GM19438 (cell line): Measurements from ENCODE around the gene LOXL1.

Source experiments
- ATAC-seq: cut with Tn5 transposase; IDR thresholded peaks from one replicate; pipeline ENCODE4 v1.9.1; 2021; ENCODE audit warnings: low read depth; ENCODE audit not compliant: unreplicated experiment

LOXL1 gene, protein sequence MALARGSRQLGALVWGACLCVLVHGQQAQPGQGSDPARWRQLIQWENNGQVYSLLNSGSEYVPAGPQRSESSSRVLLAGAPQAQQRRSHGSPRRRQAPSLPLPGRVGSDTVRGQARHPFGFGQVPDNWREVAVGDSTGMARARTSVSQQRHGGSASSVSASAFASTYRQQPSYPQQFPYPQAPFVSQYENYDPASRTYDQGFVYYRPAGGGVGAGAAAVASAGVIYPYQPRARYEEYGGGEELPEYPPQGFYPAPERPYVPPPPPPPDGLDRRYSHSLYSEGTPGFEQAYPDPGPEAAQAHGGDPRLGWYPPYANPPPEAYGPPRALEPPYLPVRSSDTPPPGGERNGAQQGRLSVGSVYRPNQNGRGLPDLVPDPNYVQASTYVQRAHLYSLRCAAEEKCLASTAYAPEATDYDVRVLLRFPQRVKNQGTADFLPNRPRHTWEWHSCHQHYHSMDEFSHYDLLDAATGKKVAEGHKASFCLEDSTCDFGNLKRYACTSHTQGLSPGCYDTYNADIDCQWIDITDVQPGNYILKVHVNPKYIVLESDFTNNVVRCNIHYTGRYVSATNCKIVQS

DNA sequence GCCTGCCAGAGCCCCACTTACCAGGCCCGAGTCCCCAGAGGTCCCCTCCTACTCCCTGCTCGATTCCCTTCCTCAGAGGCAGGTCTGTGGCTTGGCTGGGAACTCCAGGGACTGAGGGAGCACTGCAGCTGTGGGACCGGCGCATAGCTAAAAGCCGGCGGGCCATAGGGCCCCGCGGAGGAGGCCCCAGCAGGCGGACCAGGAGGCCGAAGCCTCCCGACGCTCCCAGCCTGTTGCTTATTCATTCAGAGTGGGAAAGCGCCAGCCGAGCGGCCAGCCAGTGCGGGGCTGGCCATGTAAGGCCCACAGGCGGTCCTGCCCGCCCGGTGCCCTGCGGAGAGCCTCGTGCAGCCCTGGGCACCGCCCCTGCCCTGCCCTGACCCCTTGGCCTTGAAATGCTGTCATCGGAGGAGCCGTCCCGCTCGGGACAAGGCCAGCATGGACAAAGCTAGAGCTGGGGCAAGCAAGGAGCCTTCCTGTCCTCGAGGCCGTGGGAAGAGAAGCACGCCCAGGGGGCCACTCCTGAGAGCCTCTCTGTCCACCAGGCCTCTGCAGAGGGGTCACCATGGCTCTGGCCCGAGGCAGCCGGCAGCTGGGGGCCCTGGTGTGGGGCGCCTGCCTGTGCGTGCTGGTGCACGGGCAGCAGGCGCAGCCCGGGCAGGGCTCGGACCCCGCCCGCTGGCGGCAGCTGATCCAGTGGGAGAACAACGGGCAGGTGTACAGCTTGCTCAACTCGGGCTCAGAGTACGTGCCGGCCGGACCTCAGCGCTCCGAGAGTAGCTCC lies at the start of gene LOXL1:
Gene LOXL1 (plus strand): TSS at position 244 of the 784 bp plus-strand sequence. CDS start 322 bp downstream, at position 566.
- no peak for ATAC-seq

DNA sequence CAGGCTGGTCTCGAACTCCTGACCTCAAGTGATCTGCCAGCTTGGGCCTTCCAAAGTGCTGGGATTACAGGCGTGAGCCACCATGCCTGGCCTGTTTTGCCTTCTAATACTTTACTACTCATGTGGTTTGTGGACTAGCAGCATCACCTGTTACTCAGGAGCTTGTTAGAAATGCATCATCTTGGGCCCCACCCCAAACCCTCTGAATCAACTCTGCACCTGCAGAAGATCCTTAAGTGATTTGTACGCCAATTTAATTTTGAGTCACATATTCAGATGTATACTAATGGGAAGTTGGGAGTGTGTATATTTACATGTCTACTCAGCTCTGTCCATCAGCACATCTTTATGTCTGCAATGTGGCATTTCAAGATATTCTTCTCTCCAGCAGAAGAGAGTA lies 46.8 kb upstream of the LOXL1 start:
- ATAC-seq, result no peak

DNA sequence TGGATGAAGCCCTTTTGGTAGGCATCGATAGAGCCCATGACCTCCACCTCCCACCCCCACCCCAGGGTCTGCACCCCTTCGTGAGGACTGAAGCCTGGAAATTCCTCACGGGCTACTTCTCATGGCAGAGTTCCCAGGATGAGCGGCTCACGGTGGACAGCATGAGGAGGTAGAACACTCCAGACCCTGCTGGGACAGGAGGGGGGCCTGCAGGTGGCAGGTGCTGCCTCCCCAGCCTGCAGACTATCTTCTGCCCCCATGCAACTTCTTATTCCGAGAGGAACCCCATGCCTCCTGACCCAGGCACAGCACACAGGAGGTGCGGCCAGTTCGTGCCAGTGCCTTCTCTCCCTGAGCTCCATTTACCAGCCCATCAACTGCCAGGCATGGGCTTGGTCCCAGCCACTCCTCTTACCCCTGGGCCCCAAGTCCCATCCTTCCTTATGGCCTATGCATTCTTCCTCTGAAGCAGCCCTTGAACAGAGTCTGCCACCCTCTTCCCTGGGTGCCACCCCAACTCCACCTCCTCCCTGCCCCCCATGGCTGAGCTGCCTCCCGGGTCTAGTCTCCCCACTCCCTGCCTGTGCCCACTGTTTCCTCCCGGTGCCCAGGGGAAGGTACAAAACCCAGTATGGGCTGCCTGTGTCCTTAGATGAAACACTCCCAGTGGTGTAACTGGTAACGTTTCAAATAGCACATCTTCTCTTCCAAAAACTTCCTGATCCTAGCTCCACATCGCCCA lies 44.5 kb upstream of the LOXL1 start:
- ATAC-seq, result no peak

DNA sequence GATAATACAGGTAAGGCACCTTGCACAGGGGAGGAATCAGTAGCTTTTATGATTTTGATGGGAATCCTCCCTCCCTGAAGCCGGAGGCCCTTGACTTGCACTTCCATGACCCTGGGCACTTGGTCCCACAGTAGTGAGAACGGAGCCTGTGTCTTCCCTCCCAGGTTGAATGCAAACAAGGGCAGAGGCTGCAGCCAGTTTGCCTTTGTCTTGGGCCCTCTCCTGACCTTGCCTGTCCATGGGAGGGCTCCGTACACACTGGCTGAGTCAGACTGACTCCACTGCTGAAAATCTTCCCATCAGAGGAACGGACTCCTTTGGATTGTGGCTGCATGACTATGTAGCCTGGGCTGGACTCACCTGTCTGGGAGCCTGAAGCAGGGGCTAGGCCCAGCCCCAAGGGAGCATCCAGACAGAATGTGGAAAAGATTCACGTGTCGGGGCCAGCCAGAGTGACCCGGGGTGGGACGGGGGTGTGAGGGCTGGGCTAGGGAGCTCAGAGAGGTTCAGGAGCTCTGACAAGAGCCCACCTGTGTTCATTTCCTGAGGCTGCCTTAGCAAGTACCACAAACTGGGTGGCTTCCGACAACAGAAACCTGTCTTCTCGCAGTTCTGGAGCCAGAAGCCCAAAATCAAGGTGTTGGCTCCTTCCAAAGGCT lies 43.4 kb upstream of the LOXL1 start:
- no peak for ATAC-seq

DNA sequence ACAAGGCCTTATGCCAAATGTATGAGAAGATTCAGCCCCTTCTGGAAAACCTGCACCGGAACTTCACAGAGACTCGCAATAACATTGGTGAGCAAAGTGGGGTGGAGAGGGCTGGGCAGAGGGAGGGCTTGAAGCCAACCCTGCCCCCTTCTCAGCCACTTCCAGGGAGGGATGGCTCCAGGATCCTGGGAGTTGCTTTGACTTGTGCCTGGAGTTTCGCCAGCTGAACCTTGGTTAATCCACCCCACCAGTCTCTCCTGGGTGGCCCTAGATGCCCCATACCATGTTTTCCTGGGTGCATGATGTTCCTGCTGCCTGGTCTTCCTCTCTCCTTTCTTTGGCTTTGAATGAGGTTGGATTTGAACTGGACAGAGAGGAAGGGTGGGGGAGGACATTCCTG lies 42.1 kb upstream of the LOXL1 start:
- ATAC-seq, result no peak

DNA sequence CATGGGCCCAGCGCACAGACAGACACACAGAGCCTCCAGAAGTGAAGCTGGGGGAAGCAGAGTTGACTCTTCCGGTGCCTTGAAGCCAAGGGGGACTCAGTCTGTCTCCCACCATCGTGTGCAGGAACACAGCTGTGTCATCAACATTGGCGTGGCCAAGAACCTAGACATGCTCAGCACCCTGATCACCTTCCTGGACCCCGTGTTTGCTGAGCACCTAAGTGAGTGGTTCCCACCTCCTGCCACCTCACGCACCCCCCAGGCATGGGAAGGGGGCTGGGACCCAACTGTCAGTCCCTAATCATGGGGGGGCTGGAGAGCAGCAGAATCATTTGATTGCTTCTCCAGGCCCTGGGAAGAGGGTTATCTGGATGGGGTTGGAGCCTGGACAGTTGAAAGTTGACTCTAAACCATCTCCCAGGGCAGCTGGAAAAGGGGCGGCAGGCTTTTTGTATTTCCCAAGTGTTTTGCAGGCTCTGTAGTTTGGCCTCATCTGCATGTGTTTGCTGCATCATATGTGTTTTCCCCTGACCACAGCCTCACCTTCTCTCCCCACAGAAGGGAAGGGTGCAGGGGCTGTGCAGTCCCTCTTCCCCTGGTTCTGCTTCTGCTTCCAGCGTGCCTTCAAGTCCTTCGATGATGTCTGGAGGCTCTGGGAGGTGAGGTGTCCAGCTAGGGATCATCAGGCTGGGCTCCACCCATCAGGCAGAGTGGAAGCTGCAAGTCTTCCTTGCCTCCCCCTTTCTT lies 40.1 kb upstream of the LOXL1 start:
- ATAC-seq, result no peak

DNA sequence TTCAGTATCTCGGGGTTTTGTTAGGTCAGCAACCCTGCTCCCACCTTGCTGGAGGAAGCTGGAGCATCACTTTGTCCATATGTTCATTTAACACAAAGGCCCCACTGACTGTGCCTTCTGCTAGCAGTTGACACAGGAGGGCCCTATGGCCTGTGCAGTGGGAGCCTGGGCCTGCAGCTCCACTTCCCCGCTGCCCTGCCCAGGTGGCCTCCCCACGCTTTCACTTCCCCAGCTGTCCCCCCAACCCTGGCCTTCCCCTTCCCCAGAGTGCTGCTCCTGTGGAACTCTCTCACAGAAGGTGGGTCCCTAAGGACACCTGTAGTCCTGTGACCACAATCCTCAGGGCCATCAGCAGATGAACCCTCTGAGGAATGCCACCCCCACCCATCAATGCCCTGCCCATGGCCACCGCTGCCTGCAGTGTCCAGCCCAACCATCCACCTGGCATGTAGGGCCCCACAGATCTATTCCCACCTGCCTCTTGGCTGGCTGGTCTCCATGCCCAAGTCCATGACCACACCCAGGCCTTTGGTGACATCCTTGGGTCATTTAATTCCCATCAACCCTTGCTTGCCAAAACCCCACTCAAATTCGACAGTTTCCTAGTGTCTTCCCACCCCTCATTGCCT lies 39.4 kb upstream of the LOXL1 start:
- no peak for ATAC-seq

DNA sequence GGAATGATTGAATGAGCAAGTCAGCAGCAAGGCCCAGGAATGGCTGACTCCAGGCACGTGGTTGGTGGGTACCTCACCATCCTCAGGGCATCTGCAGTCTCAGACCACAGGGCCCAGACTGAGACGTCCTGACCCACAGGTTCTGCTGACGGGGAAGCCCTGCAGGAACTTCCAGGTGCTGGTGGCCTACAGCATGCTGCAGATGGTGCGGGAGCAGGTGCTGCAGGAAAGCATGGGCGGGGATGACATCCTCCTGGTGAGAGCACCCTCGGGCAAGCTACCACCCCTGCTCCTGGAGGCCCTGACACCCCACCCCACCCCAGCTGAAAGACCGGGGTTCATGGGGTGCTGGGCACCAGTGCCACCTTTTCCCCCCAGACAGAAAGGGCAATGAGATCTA lies 38.8 kb upstream of the LOXL1 start:
- no peak for ATAC-seq

DNA sequence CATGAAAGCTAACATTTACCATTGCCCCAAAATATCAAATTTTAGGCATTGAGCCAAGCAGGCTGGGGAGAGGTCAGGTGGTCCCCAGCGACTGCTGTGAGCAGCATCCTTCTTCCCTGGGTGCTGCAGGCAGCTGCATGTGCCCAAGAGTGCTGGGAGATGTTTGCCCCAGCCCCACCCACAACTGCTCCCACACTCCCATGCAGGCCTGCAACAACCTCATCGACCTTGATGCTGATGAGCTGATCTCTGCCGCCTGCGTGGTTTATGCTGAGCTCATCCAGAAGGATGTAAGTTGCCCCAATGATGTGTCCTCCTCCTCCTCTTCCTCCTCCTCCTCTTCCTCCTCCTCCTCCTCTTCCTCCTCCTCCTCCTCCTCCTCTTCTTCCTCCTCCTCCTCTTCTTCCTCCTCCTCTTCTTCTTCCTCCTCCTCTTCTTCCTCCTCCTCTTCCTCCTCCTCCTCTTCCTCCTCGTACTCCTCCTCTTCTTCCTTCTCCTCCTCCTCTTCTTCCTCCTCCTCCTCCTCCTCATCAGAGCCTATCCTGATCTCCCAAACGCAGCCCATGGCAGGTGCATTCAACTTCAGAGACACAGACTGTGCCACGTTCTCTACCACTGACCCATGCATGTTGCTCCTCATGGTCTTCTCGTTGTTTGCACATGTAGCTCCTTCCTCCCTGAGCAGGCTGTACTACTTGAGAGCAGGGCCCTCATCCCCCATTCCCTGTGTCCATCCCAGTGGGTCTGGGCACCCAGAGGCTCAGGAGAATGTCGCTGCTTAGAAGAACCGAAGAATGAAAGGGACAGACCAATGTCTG lies 37.8 kb upstream of the LOXL1 start:
- no peak for ATAC-seq

- no peak for ATAC-seq
These were observed 37.1 kb upstream of the LOXL1 start for GRCh38 chr15:73889053-73889761.

DNA sequence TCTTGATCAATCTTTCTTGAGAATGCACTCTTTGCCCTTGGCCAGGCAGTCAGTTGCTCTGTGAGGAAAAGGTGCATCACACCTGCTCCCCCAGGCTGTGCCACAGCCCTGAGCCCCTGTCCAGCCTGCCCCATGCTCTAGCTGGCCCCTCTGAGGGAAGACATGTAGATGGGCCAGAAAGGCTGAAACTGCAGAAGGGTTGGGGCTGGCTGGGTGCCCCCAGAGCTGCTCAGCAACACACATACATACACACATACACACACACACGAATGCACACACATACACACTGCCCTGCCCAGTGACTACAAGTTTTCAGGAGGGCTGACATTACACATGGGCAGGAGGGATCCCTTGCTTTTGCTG lies 36.5 kb upstream of the LOXL1 start:
- ATAC-seq, result no peak

- no peak for ATAC-seq
These were observed 34.6 kb upstream of the LOXL1 start for GRCh38 chr15:73891328-73892315.

- ATAC-seq, result no peak
These were observed 33.6 kb upstream of the LOXL1 start for GRCh38 chr15:73892446-73893226.

GRCh38 chr15:73894133-73894814 lies 32.0 kb upstream of the LOXL1 start:
- no peak for ATAC-seq
